ENCODE measurements around the gene SLC35F1.

The SLC35F1 gene

DNA sequence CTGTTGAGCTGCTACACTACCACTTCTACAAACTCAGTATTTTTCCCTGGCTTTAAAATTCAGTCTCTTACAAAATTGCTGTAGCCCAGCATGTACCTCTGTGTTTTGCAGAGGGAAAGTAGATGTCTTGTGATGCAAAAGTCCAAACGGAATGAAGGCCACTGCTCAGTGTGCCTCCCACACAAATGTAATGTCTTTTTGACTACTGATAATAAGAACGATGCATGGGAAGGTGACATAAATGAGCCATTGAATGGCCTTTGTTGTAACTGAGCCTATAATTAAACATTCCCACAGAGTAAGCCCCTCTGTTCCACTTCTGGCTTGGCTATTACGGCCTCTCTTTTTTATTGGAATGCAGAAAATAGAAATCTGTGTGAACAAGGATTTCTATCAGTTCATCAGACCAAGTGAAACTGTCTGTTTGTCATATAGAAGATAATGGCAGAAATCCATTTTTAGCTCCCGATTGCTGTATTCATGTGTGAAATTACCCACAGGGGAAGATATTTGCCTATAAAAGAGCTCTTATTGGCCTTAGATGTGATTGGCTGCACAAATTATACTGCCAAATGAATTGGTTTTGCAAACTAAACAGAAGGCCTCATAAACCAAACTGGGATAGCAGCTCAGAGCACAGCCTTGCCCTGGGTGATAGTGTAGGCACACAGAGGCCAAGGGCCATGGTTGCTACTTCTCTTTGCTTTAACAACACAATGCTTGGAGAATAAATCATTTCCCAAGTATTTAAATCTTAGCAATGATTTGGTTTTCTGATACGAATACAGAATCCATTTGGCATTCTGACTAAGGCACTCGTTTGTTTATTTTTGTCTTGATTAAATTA is 399.6 kb downstream of the SLC35F1 start:
- no peak for ATAC-seq

GRCh38 chr6:118307581-118307980 is 400.5 kb downstream of the SLC35F1 start:
- ATAC-seq = no peak
- TF ChIP-seq CSRNP3 (CRISPR knock-in tag; IDR thresholded peaks at IDR 0.05) = no peak
- no peak for TF ChIP-seq ZNF8 (CRISPR knock-in tag; IDR thresholded peaks at IDR 0.05)
- TF ChIP-seq ZNF70 (CRISPR knock-in tag; IDR thresholded peaks at IDR 0.05) = no peak
- TF ChIP-seq TCF4 (CRISPR knock-in tag; IDR thresholded peaks at IDR 0.05; ENCODE audit: borderline replicate concordance) = no peak
- no peak for TF ChIP-seq TOX (CRISPR knock-in tag; IDR thresholded peaks at IDR 0.05; ENCODE audit: borderline replicate concordance)
- TF ChIP-seq ZFP30 (CRISPR knock-in tag; IDR thresholded peaks at IDR 0.05) = no peak
- no peak for TF ChIP-seq CREB5 (CRISPR knock-in tag; IDR thresholded peaks at IDR 0.05; ENCODE audit: low read depth)
- no peak for TF ChIP-seq OSR1 (CRISPR knock-in tag; IDR thresholded peaks at IDR 0.05)
- no peak for TF ChIP-seq ZC3H10 (CRISPR knock-in tag; IDR thresholded peaks at IDR 0.05)
- TF ChIP-seq ARNTL (CRISPR knock-in tag; IDR thresholded peaks at IDR 0.05; ENCODE audit: borderline replicate concordance, low read depth) = no peak

More for the DNA sequence above, 399.6 kb downstream of the SLC35F1 start:
- TF ChIP-seq ZNF565 (CRISPR knock-in tag; conservative IDR thresholded peaks at IDR 0.05; ENCODE audit: low read depth) = no peak
- no peak for TF ChIP-seq SNAI2 (CRISPR knock-in tag; IDR thresholded peaks at IDR 0.05)
- TF ChIP-seq ZFP30 (CRISPR knock-in tag; IDR thresholded peaks at IDR 0.05) = no peak
- TF ChIP-seq CSRNP3 (CRISPR knock-in tag; IDR thresholded peaks at IDR 0.05) = no peak
- TF ChIP-seq TOX (CRISPR knock-in tag; IDR thresholded peaks at IDR 0.05; ENCODE audit: borderline replicate concordance) = no peak
- TF ChIP-seq ZC3H10 (CRISPR knock-in tag; IDR thresholded peaks at IDR 0.05) = no peak

DNA sequence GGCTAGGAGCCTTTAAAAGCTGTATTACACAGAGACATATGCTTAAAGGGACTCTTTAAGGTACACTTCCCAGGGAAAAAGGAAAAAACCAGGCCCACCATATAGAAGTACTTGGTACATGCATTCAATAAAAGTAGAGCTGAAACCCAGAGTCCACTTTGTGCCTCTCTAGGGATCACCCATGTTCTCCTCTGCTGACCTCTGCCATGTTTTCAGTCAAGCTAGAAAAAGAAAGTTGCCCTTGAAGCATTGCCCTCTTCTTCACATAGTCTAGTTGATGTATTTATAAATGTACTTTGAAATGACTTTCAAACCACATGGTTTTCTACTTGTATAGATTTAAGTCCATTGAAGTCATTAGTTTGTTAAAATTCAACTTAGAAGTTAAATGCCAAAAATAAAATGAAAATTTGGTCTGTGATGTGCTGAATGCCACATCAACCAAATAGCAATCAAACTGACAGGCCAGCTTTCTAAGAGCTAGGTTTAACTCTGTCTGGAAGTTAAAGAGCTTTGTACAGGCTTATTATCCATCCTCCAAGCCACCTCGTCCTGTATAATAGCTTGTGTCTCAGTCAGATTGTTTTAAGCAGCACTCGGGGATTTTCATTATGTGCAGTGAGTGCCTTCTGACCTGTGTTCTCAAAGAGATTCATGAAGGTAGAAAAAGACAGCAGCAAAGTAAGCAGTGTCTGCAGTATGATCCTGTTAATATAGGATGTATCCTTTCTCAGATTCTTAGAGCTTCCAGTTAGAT is 402.5 kb downstream of the SLC35F1 start:
- ATAC-seq = no peak
- no peak for TF ChIP-seq GLIS3 (CRISPR knock-in tag; IDR thresholded peaks at IDR 0.05)
- TF ChIP-seq CREB5 (CRISPR knock-in tag; IDR thresholded peaks at IDR 0.05; ENCODE audit: low read depth) = no peak
- no peak for TF ChIP-seq ZNF565 (CRISPR knock-in tag; conservative IDR thresholded peaks at IDR 0.05; ENCODE audit: low read depth)
- TF ChIP-seq ARNTL (CRISPR knock-in tag; IDR thresholded peaks at IDR 0.05; ENCODE audit: borderline replicate concordance, low read depth) = no peak
- no peak for TF ChIP-seq BACH2 (CRISPR knock-in tag; IDR thresholded peaks at IDR 0.05; ENCODE audit: borderline replicate concordance)

DNA sequence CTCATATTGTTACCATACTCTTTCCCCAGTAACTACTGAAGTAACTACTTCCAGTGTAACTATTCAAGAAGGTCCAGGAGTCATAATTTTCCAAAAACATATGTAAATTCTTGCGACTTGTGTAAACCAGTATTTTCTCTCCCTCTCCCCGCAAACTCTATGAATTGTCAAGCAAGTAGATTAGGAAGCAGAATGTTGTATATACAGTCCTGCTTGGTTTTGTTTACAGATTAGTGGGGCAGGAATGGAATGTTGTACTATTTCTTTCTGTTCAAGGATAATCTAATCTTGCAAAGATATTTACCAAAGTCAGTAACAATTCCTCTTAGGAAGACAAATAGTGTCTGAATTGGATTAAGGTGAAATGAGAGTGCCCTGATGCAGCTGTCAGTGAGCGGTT is 406.1 kb downstream of the SLC35F1 start:
- TF ChIP-seq ZC3H10 (CRISPR knock-in tag; IDR thresholded peaks at IDR 0.05) (no peak), PPARA (CRISPR knock-in tag; IDR thresholded peaks at IDR 0.05; ENCODE audit: borderline replicate concordance) (no peak)

DNA sequence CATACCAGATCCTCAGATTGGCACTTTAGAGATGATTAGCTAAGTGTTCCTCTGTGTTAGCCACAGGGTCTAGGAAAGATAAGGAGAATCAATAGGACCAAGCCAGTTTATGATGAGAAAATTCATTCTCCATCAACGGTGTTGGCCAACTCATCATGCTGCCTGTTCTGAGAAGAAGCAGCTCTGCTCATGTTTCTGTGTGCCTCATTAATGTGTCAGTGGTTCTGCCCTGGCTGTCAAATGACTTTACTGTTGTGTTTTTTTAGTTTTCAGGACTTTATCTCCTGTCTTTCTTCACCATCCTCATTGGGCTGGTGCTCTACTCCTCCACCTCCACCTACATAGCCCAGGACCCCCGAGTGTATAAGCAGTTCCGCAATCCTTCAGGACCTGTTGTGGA is 406.7 kb downstream of the SLC35F1 start:
- no peak for ATAC-seq
- no peak for TF ChIP-seq CREB5 (CRISPR knock-in tag; IDR thresholded peaks at IDR 0.05; ENCODE audit: low read depth)
- TF ChIP-seq, protein P1, sequence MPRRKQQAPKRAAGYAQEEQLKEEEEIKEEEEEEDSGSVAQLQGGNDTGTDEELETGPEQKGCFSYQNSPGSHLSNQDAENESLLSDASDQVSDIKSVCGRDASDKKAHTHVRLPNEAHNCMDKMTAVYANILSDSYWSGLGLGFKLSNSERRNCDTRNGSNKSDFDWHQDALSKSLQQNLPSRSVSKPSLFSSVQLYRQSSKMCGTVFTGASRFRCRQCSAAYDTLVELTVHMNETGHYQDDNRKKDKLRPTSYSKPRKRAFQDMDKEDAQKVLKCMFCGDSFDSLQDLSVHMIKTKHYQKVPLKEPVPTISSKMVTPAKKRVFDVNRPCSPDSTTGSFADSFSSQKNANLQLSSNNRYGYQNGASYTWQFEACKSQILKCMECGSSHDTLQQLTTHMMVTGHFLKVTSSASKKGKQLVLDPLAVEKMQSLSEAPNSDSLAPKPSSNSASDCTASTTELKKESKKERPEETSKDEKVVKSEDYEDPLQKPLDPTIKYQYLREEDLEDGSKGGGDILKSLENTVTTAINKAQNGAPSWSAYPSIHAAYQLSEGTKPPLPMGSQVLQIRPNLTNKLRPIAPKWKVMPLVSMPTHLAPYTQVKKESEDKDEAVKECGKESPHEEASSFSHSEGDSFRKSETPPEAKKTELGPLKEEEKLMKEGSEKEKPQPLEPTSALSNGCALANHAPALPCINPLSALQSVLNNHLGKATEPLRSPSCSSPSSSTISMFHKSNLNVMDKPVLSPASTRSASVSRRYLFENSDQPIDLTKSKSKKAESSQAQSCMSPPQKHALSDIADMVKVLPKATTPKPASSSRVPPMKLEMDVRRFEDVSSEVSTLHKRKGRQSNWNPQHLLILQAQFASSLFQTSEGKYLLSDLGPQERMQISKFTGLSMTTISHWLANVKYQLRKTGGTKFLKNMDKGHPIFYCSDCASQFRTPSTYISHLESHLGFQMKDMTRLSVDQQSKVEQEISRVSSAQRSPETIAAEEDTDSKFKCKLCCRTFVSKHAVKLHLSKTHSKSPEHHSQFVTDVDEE (CRISPR knock-in tag; IDR thresholded peaks at IDR 0.05) = no peak
- TF ChIP-seq ESRRG (CRISPR knock-in tag; IDR thresholded peaks at IDR 0.05) = no peak
- no peak for TF ChIP-seq ZNF565 (CRISPR knock-in tag; conservative IDR thresholded peaks at IDR 0.05; ENCODE audit: low read depth)
- no peak for TF ChIP-seq ZFP30 (CRISPR knock-in tag; IDR thresholded peaks at IDR 0.05)
- no peak for TF ChIP-seq ARNTL (CRISPR knock-in tag; IDR thresholded peaks at IDR 0.05; ENCODE audit: borderline replicate concordance, low read depth)
- no peak for TF ChIP-seq ZFP3 (CRISPR knock-in tag; IDR thresholded peaks at IDR 0.05)
- TF ChIP-seq, protein P2, sequence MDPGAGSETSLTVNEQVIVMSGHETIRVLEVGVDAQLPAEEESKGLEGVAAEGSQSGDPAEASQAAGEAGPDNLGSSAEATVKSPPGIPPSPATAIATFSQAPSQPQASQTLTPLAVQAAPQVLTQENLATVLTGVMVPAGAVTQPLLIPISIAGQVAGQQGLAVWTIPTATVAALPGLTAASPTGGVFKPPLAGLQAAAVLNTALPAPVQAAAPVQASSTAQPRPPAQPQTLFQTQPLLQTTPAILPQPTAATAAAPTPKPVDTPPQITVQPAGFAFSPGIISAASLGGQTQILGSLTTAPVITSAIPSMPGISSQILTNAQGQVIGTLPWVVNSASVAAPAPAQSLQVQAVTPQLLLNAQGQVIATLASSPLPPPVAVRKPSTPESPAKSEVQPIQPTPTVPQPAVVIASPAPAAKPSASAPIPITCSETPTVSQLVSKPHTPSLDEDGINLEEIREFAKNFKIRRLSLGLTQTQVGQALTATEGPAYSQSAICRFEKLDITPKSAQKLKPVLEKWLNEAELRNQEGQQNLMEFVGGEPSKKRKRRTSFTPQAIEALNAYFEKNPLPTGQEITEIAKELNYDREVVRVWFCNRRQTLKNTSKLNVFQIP (CRISPR knock-in tag; IDR thresholded peaks at IDR 0.05; ENCODE audit: borderline replicate concordance, low read depth) = no peak
- no peak for TF ChIP-seq GLIS3 (CRISPR knock-in tag; IDR thresholded peaks at IDR 0.05)
- no peak for TF ChIP-seq CSDC2 (CRISPR knock-in tag; IDR thresholded peaks at IDR 0.05)

More for the DNA sequence above, 406.1 kb downstream of the SLC35F1 start:
- ATAC-seq = no peak
